T-helper 17 cell (primary cell): Measurements from ENCODE around the gene MSL1. TPM values are rescaled to one million over a fixed set of nuclear protein-coding genes. Genes with fewer than 3 reads are reported as not detected.

ENCODE experiments used
- ATAC-seq: fragments of 150-1000 bp; cut with Tn5 transposase; 2 replicates; pipeline ENCODE4 v1.10.0; 2021; ENCODE audit warnings: mild to moderate bottlenecking, moderate library complexity
- DNase-seq, 3 donors: peaks; one replicate each; pipeline versions ENCODE4 v3.0.0 to v3.0.0-alpha.2; 2020 to 2021
- H3K9me3 ChIP-seq: one replicate; pipeline ENCODE4 v1.7.0; 2013; ENCODE audit warnings: low read length, mild to moderate bottlenecking; ENCODE audit not compliant: control insufficient read depth, poor library complexity, severe bottlenecking
- H3K27ac Mint-ChIP-seq: one replicate; pipeline ENCODE4 v1.8.0; 2022; ENCODE audit warnings: mild to moderate bottlenecking, moderate library complexity, mixed read lengths
- H3K27me3 Mint-ChIP-seq: one replicate; pipeline ENCODE4 v1.8.0; 2022; ENCODE audit warnings: mixed read lengths
- H3K36me3 Mint-ChIP-seq: one replicate; pipeline ENCODE4 v1.8.0; 2022; ENCODE audit warnings: low read depth, mixed read lengths
- H3K4me1 Mint-ChIP-seq: one replicate; pipeline ENCODE4 v1.8.0; 2022; ENCODE audit warnings: mild to moderate bottlenecking, mixed read lengths
- H3K4me3 Mint-ChIP-seq: one replicate; pipeline ENCODE4 v1.8.0; 2022; ENCODE audit warnings: mild to moderate bottlenecking, moderate library complexity, mixed read lengths
- total RNA-seq, 4 donors: library from RNA in 2 of 4; stranded (reverse) in 2 of 4; gene quantifications; one replicate each; pipeline ENCODE4 v1.2.3 and lab custom pipeline; 2022 to 2026

Gene MSL1
- total RNA-seq, 2 donors from 2014 or later = 101 to 106 TPM

GRCh38 chr17:40113110-40113906 lies 8.5 kb upstream of the MSL1 start:
- peak; percentile 84 for ATAC-seq
- H3K9me3 ChIP-seq = no peaks in the 10 kb centered on the region
- Mint-ChIP-seq H3K36me3 (no peaks in the 10 kb centered on the region), H3K27me3 (no peaks in the 10 kb centered on the region), H3K4me3 (peak overlapping the region; percentile 95), H3K4me1 (peaks cover 45% of the 10 kb centered on the region), H3K27ac (peak overlapping the region; percentile 100)
- DNase-seq = peak; percentile 73 to 92 (median 84)

DNA sequence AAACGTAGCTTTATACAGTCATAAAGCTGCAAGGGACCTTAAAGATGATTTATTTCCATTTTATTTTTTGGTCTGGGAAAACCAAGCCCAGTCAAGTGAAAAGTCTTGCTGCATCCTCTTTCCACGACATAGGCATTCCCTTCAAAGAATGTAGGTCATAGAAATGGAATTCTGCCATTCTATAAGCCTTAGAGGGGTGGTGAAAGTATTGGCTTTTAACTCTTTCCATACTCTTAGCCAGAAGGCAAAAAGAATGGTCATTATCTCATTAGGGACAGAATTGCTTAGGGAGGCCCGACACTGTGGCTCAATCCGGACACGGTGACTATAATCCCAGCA lies 7.9 kb upstream of the MSL1 start:
- H3K36me3 Mint-ChIP-seq = no peaks in the 10 kb centered on the region
- no peaks in the 10 kb centered on the region for H3K9me3 ChIP-seq
- peak overlapping the region; percentile 95 for H3K4me3 Mint-ChIP-seq
- H3K27me3 Mint-ChIP-seq = no peaks in the 10 kb centered on the region
- peaks cover 45% of the 10 kb centered on the region for H3K4me1 Mint-ChIP-seq
- H3K27ac Mint-ChIP-seq = peak overlapping the region; percentile 100
- DNase-seq (no peak), ATAC-seq (no peak)

DNA sequence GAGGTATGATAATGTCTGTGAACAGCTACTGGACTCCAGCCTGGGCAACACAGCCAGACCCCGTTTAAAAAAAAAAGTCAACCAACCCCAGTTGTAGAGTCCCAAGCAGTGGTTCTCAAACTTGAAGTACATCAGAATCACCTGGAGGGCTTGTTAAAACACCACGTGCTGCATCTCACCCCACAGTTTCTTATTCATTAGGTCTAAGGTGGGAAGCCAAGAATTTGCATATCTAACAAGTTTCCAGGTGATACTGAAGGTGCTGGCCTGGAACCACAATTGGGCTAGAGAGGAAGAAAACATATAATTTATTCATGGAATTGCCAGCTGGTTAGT lies 6.7 kb upstream of the MSL1 start:
- Mint-ChIP-seq H3K27me3 (no peaks in the 10 kb centered on the region), H3K27ac (no peak overlapping the region), H3K4me3 (no peak overlapping the region), H3K36me3 (no peaks in the 10 kb centered on the region), H3K4me1 (peaks cover 39% of the 10 kb centered on the region)
- ATAC-seq (no peak), DNase-seq (no peak)
- no peaks in the 10 kb centered on the region for H3K9me3 ChIP-seq

DNA sequence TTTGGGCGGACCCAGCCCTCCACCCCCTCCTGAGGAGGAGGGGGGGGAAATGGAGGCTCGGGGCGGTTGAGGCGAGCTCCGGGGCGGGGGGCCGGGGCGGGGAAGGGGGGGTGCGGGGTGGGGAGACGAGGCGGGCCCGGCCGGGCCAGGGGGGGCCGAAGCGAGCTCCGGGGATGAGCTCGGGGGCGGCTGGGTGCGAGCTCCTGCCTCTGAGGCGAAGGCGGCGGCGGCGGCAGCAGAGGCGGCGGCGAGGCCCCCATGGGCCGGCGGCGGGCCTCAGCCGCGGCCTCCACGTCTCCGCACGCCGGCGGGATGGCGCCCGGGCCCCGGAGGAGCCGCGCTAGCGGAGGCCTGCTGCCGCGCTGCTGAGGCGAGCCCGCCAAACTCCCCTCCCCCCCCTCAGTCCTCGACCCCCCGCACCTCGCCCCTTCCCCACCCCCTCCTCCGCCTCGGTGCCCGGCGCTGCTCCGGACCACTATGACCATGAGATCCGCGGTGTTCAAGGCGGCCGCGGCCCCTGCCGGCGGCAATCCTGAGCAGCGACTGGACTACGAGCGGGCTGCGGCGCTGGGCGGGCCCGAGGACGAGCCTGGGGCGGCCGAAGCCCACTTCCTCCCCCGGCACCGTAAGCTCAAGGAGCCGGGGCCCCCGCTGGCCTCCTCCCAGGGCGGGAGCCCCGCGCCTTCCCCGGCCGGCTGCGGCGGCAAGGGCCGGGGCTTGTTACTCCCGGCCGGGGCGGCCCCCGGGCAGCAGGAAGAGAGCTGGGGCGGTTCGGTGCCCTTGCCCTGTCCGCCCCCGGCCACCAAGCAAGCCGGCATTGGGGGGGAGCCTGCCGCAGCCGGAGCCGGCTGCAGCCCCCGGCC lies 596 bp downstream of the MSL1 start:
- DNase-seq = peak in 1 of 3 donors; percentile 58
- H3K36me3 Mint-ChIP-seq = peaks cover 4% of the 10 kb centered on the region
- peak; percentile 53 for ATAC-seq
- H3K9me3 ChIP-seq = no peaks in the 10 kb centered on the region
- no peaks in the 10 kb centered on the region for H3K27me3 Mint-ChIP-seq
- peak overlapping the region; percentile 99 for H3K4me3 Mint-ChIP-seq
- peaks cover 39% of the 10 kb centered on the region for H3K4me1 Mint-ChIP-seq
- H3K27ac Mint-ChIP-seq = peak overlapping the region; percentile 97

DNA sequence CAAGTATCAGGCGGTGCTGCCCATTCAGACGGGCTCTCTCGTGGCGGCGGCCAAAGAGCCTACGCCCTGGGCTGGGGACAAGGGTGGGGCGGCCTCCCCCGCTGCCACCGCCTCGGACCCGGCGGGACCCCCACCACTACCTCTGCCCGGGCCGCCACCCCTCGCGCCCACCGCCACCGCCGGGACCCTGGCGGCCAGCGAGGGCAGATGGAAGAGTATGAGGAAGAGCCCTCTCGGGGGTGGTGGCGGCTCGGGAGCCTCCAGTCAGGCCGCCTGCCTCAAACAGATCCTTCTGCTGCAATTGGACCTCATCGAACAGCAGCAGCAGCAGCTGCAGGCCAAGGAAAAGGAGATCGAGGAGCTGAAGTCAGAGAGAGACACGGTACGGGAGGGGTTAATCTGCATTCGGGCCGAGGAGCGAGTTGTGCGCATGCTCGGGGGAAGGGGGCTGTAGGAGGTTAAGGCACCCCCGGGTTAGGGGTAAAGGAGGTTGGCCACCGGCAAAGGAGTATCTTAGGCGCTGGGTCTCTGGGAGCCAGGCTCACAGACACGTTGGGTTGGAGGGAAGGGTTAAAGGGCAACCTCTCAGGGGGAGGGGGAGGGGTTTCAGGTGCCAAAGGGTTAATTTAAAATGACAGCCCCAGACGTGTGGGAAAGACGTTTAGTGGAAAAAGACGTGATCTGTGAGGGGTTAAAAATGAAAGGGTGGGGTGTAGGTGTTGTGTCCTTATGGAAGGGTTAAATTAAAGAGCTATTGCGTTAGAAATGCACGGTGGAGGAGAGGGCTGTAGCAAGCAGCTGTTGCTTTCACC lies 1.4 kb downstream of the MSL1 start:
- Mint-ChIP-seq H3K27me3 (no peaks in the 10 kb centered on the region), H3K36me3 (peaks cover 4% of the 10 kb centered on the region), H3K4me3 (peak overlapping the region; percentile 99), H3K4me1 (peaks cover 39% of the 10 kb centered on the region), H3K27ac (peak overlapping the region; percentile 97)
- H3K9me3 ChIP-seq = no peaks in the 10 kb centered on the region
- ATAC-seq = peak; percentile 49
- peak; percentile 23 to 49 (median 38) for DNase-seq

GRCh38 chr17:40123811-40124114 lies 2.0 kb downstream of the MSL1 start:
- peak overlapping the region; percentile 97 for H3K27ac Mint-ChIP-seq
- peaks cover 4% of the 10 kb centered on the region for H3K36me3 Mint-ChIP-seq
- no peaks in the 10 kb centered on the region for H3K27me3 Mint-ChIP-seq
- ATAC-seq (no peak), DNase-seq (no peak)
- H3K9me3 ChIP-seq = no peaks in the 10 kb centered on the region
- peak overlapping the region; percentile 99 for H3K4me3 Mint-ChIP-seq
- peaks cover 36% of the 10 kb centered on the region for H3K4me1 Mint-ChIP-seq

GRCh38 chr17:40124279-40125141 lies 2.7 kb downstream of the MSL1 start:
- Mint-ChIP-seq H3K4me3 (peak overlapping the region; percentile 99), H3K27ac (peak overlapping the region; percentile 97), H3K4me1 (peaks cover 38% of the 10 kb centered on the region), H3K27me3 (no peaks in the 10 kb centered on the region), H3K36me3 (peaks cover 4% of the 10 kb centered on the region)
- ATAC-seq (no peak), DNase-seq (no peak)
- no peaks in the 10 kb centered on the region for H3K9me3 ChIP-seq

GRCh38 chr17:40129498-40129897 lies 7.7 kb downstream of the MSL1 start:
- Mint-ChIP-seq H3K27ac (peak overlapping the region; percentile 60), H3K4me3 (no peak overlapping the region), H3K4me1 (peaks cover 26% of the 10 kb centered on the region), H3K36me3 (peaks cover 7% of the 10 kb centered on the region), H3K27me3 (no peaks in the 10 kb centered on the region)
- DNase-seq = no peak
- H3K9me3 ChIP-seq = no peaks in the 10 kb centered on the region
- ATAC-seq = no peak

DNA sequence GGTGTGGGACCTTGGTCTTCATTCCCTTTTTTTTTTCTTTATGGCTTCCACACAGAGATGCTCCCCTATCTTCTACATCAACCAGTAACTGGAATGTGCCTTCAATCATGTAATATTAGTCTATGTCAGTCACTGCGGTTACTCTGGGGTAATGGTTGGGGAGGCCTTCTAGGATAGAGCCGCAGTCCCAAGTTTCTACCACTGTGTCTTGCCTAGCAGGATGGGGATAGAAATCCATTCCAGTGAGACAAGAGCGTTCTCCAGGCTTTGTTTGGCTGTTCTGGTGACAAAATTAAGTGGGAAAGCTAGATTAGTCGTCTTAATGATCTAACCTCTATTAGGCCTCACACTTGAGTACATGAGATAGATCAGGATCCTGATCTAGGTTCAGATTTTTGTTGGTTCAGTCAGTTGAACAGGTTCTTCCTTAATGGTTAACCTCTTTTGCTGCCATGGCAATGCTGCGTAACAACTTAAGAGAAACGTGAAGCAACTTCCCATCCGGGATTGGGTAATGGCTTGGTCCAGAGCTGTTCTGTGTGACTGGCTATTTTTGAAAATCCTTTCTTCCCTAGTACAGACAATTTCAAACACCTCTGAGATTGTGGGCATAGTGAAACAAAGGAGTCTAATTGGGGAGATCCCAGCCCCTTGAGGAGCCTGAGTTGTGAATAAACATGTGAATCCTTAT lies 8.7 kb downstream of the MSL1 start:
- Mint-ChIP-seq H3K27ac (peak overlapping the region; percentile 87), H3K4me3 (no peak overlapping the region), H3K4me1 (peaks cover 21% of the 10 kb centered on the region), H3K36me3 (peaks cover 7% of the 10 kb centered on the region), H3K27me3 (no peaks in the 10 kb centered on the region)
- ATAC-seq = peak; percentile 27
- H3K9me3 ChIP-seq = no peaks in the 10 kb centered on the region
- no peak for DNase-seq

DNA sequence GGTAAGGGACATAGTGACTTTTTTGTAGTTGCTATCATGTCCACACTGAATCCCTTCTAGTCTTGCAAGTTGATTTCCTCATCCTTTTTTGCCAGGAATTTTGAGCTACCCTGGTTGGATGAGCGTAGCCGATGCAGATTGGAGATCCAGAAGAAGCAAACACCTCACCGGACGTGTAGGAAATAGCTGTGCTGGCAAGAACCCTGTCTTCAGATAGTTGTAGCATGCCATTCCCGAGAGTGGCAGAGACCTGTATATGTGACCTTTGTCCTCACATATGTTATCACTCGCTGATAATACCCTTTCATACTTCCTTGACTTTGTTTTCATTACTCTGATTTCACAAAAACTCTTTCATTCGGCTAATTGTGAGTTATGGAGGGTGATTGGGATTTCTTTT lies 12.4 kb downstream of the MSL1 start:
- no peak for DNase-seq
- no peaks in the 10 kb centered on the region for H3K27me3 Mint-ChIP-seq
- H3K4me1 Mint-ChIP-seq = peaks cover 13% of the 10 kb centered on the region
- no peaks in the 10 kb centered on the region for H3K9me3 ChIP-seq
- no peak overlapping the region for H3K4me3 Mint-ChIP-seq
- no peak for ATAC-seq
- peaks cover 7% of the 10 kb centered on the region for H3K36me3 Mint-ChIP-seq
- H3K27ac Mint-ChIP-seq = peak overlapping the region; percentile 87

GRCh38 chr17:40135817-40136216 lies 14.0 kb downstream of the MSL1 start:
- Mint-ChIP-seq H3K4me1 (peaks cover 21% of the 10 kb centered on the region), H3K27ac (peak overlapping the region; percentile 87), H3K36me3 (peaks cover 5% of the 10 kb centered on the region), H3K4me3 (peak overlapping the region; percentile 62), H3K27me3 (no peaks in the 10 kb centered on the region)
- ATAC-seq = no peak
- H3K9me3 ChIP-seq = no peaks in the 10 kb centered on the region
- DNase-seq = no peak

DNA sequence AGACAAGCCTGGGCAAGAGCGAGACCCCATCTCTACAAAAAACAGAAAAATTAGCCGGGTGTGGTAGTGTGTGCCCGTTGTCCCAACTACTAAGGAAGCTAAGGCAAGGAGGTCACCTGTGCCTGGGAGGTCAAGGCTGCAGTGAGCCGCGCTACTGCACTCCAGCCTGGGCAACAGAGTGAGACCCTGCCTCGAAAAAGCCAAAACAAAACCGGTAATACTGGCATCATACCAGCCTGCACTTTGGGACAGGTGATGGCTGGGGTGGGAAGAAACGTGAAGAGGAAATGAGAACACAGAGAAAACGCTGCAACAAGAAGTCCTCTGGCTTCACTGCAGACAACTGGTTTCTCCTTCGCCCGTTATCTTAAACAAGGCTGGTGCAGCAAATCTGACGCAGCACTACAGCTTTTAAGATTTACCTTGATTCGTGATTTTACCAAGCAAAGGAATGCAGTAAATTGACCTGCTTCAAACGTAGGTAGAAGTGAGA lies 17.8 kb downstream of the MSL1 start:
- peak; percentile 17 for ATAC-seq
- no peak for DNase-seq
- no peaks in the 10 kb centered on the region for H3K9me3 ChIP-seq
- H3K27me3 Mint-ChIP-seq = no peaks in the 10 kb centered on the region
- H3K4me1 Mint-ChIP-seq = peaks cover 26% of the 10 kb centered on the region
- peaks cover 6% of the 10 kb centered on the region for H3K36me3 Mint-ChIP-seq
- H3K4me3 Mint-ChIP-seq = peak overlapping the region; percentile 92
- peak overlapping the region; percentile 97 for H3K27ac Mint-ChIP-seq
